Neural progenitor cell (in vitro differentiated cells): ENCODE data around the gene SEMA4D.

Source experiments
- EZH2 ChIP-seq: fragments of 200-600 bp; sonication (generic); IDR thresholded peaks from 2 replicates; pipeline ENCODE4 v1.6.1; 2017; ENCODE audit warnings: antibody characterized with exemption, mild to moderate bottlenecking, moderate library complexity
- EZH2phosphoT487 ChIP-seq: fragments of 200-600 bp; sonication (generic); IDR thresholded peaks from 2 replicates; pipeline ENCODE4 v1.6.1; 2017; ENCODE audit warnings: antibody characterized with exemption
- TF ChIP-seq, protein P1 (sequence below): fragments of 200-600 bp; sonication (generic); IDR thresholded peaks from 2 replicates; pipeline ENCODE4 v1.5.1; 2017; ENCODE audit warnings: antibody characterized with exemption, mild to moderate bottlenecking

DNA sequence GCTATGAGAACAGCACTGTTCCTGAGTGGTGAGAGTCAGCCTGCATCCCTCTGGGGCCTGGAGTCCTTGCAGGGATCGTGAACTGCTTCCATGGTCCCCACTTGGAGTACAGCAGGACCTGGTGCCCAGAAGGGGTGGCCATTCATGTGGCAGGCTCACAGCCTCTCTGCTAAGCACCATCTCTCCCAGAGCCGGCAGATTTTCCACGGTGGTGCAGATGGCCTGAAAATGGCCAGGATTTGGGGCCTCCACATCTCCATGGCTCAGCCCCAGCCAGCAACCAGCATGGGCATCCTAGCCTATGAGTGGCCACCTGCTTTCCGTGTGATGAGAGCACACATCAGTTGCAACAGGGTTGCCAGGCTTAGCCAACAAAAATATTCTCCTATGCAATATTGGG, 33.9 kb upstream of the SEMA4D start:
- TF ChIP-seq, protein P1, sequence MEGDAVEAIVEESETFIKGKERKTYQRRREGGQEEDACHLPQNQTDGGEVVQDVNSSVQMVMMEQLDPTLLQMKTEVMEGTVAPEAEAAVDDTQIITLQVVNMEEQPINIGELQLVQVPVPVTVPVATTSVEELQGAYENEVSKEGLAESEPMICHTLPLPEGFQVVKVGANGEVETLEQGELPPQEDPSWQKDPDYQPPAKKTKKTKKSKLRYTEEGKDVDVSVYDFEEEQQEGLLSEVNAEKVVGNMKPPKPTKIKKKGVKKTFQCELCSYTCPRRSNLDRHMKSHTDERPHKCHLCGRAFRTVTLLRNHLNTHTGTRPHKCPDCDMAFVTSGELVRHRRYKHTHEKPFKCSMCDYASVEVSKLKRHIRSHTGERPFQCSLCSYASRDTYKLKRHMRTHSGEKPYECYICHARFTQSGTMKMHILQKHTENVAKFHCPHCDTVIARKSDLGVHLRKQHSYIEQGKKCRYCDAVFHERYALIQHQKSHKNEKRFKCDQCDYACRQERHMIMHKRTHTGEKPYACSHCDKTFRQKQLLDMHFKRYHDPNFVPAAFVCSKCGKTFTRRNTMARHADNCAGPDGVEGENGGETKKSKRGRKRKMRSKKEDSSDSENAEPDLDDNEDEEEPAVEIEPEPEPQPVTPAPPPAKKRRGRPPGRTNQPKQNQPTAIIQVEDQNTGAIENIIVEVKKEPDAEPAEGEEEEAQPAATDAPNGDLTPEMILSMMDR, result no peak
- no peak for TF ChIP-seq EZH2
- no peak for TF ChIP-seq EZH2phosphoT487
